ENCODE results near the gene EVA1A.

DNA sequence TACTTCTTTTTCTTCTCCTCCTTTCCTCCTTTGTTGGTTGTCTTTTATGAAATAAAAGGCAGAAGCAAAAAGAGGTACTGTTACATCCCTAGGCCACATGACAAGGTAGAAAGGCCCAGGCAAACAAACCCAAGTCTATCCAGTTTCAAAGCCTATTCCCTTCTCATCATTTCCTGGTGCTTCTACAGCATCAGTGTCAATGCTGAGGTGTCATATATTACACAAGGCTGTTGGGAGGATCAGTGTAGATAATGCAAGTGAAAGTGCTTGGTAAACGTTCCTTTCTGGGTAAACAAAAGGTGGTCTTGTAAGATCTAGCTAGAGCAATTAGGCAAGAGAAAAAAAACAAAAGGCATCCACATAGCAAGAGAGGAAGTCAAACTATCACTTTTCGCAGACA lies 64.9 kb downstream of the EVA1A start:
- TF ChIP-seq EZH2 (IDR thresholded peaks at IDR 0.05; ENCODE audit: insufficient read depth, poor library complexity, severe bottlenecking): no peak
- TF ChIP-seq EZH2phosphoT487 (IDR thresholded peaks at IDR 0.05; ENCODE audit: insufficient read depth, low read depth): no peak

Measured in GM23248 (cell line).